Adrenal gland (tissue), 5 donors: ENCODE data around the gene LHX5.

Experiments used
- CTCF ChIP-seq, 6 experiments: fragments of 450-650 bp in 4 of 6; fragments of 200-600 bp in 2 of 6; sonication (generic) in 1 of 6; IDR thresholded peaks; 1 replicate in 5 of 6; 2 replicates in 1 of 6; pipeline versions ENCODE4 v1.5.1 to v1.8.0; 2016 to 2021; ENCODE audit warnings: antibody characterized with exemption in 6 of 6, mild to moderate bottlenecking in 2 of 6, moderate library complexity in 1 of 6
- POLR2A ChIP-seq, 2 donors: fragments of 450-650 bp; IDR thresholded peaks; one replicate each; pipeline ENCODE4 v1.6.1; 2017; ENCODE audit warnings: antibody characterized with exemption in 2 of 2, mild to moderate bottlenecking in 2 of 2, moderate library complexity in 1 of 2
- donor health status: DM: no; HTN: no; CAD: no.

- TF ChIP-seq CTCF (IDR thresholded peaks at IDR 0.05): no peak
- TF ChIP-seq POLR2A (IDR thresholded peaks at IDR 0.05): no peak
These were observed 3.9 kb downstream of the LHX5 start for GRCh38 chr12:113467502-113468364.
